GM19023 (cell line): ENCODE measurements around the gene ODR4.
"Not testable (repeated sequence)": the region's sequence is repeated elsewhere in the genome, so short reads cannot be mapped to it uniquely, and the experiment has no call there.

Experiments used
- ATAC-seq: cut with Tn5 transposase; IDR thresholded peaks from one replicate; pipeline ENCODE4 v1.9.1; 2021; ENCODE audit warnings: mild to moderate bottlenecking, moderate library complexity; ENCODE audit not compliant: unreplicated experiment

The ODR4 gene

DNA sequence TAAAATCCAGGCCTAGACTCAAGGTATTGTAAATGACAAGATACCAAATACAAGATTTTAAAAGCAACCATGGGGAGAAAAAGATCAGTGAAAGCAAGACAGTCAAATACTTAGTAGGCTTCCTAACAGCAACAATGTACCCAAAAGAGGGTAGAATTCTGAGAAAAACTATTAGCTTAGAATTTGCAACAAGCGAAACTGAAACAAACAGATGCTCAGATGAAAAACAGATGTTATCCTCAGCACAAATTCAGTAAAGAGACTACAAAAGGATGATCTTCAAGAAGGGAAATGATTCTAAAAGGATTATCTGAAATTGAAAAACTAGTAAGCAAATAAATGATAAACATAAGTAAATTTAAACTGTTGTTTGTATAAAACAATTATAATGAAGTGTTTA is 45.3 kb downstream of the ODR4 start:
- peak; percentile 91 for ATAC-seq

DNA sequence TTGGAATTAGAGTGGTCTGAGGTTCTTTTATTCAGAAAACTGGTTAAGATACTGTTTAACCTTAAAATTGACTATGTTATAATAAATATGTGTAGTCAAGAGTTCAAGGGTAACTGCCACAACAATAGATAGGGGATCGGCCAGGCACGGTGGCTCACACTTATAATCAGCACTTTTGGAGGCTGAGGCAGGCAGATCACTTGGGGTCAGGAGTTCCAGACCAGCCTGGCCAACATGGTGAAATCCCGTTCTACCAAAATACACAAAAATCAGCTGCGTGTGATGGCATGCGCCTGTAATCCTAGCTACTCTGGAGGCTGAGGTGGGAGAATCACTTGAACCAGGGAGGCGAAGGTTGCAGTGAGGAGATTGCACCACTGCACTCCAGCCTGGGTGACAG is 45.8 kb downstream of the ODR4 start:
- ATAC-seq = no peak

DNA sequence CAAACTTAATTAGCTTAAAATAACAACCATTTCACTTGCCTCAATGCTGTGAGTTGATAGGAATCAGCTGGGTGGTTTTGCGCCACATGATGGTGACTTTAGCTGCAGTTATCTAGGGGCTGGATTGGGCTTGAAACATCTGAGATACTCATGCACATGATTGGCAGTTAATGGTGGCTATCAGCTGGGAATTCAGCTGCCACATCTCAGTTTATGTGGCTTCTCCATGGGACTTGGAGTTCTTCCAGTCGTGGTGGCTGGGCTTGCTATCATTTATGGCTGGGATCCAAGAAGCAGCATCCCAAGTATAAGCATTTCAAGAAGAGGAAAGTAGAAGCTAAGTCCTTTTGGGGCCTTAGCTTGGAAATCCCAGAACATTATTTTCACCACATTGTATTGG is 48.9 kb downstream of the ODR4 start:
- ATAC-seq = no peak

DNA sequence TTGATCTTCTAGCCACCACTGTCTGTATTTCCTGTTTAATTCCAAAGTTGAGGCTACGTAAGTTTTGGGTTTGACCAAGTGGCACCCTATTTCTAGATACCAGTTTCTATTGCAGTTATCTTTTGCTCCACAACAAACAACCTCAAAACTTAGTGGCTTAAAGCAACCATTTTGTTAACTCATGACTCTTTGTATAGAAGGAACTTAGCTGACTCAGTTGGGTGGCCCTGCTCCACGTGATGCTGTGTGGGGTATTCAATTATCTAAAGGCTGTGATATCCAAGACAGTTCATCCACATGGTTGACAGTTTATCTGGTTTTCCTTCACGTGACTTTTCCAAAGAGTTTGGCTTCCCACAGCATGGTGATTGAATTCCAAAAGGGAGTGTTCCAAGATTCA is 50.5 kb downstream of the ODR4 start:
- no peak for ATAC-seq

DNA sequence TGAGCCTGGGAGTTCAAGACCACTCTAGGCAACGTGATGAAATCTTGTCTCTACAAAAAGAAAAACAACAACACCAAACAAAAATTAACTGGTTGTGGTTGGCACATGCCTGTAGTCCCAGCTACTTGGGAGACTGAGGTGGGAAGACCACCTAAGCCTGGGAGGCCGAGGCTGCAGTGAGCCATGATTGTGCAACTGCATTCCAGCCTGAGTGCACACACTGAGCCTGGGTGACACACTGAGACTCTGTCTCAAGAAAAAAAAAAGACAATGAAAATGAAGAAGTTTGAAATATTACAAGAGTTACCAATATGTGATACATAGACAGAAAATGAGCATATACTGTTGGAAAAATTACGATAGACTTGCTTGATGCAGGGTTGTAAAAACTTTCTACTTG is 53.4 kb downstream of the ODR4 start:
- no peak for ATAC-seq

DNA sequence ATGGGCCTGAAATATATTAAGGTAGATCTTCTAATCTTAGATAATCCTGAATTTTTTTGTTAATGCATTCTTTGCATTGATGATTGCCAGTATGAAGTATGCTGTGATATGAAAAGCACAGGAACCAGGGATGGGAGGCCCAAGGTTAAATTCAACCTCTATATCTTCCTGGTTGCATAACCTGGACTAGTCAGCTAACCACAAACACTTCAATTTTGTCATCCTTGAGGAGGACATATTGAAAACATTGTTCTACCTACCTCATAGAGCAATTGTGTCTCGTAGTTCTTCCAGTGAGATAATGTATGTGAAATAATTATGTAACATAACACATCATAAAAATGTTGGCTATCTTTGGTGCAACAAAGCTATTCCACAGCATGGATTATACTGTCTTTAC is 59.7 kb downstream of the ODR4 start:
- ATAC-seq = no peak

DNA sequence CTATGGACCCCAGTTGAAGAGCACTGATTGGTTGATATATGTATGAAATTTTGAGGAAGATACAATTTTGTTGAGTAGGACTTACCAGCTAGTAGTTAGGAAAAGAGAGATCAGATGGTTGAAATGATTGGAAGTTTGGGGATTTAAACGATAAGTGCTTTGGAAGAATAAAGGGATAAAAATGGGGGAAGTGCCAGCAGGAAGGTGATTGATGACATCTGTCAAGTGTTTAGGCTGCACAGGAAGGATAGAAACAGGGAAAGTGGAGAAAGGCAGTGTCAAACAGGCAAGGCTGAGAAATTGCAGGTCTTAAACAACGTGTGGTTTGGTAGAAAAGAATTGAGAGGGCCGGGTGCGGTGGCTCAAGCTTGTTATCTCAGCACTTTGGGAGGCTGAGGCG is 62.9 kb downstream of the ODR4 start:
- ATAC-seq = no peak

DNA sequence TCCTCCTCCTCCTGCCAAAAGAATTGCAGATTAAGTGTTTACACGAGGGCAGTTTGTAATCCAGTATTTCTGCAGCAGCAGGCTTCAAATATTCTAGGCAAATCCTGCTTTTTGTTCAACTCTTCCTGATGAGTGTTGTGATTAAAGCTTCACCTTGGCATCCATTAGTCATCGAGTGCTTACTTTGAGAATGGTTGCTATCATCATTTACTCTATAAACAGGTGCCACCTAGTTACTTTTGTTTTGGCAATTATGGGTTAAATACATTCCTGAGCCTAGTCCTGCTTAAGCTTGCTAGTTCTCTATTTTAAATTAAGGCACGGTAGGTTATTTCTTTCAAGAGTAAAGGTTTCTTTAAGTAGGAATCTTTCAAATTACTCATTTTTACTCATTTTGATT is 64.9 kb downstream of the ODR4 start:
- no peak for ATAC-seq

DNA sequence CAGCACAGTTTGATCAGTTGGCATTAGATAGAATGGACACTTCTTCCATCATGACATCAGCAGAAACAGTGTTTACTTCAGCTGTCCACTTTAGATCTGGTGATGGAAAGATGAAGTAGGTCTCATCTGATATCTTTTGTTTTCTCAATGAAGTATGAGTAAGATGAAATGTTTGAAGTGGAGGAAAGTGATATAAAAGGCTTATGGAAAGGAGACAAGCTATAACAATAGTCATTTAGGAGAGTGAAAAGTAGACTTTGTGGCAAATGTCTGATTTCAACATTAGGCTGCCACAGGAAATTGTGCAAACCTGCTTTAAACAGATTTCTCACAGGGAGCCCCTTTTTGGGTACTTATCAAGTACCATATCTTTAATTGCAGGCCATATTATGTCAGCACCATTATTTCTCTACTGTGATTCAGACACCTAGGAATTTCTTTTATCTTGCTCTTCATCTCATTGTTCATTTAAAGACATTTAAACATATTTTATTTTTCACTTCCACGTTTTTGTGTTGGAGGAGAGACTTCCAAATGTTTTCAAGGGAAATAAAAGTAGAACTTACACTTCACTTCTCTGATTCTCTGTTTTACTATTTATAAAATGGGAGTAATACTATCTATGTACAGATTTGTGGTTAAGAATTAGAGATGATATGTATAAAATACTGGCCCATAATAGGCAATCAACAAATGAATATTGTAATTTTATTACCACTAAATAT is 67.2 kb downstream of the ODR4 start:
- ATAC-seq = no peak

DNA sequence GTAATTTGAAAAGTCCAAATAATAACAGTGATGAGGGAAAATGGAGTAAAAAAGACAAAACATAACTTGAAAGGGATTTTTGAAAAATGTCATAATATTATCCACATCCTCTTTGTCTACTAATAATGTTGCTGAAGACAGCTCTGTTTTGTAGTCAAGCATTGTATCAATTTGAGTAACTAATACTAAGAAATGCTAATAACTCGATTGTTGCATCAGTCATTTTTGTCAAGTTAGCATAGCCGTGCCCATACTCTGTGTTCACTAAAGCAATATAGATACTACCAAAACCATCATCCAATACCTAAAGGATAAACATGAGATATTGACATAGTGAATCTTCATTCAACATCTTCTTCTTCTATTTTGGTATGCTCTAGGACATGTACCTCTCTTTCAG is 68.0 kb downstream of the ODR4 start:
- no peak for ATAC-seq

DNA sequence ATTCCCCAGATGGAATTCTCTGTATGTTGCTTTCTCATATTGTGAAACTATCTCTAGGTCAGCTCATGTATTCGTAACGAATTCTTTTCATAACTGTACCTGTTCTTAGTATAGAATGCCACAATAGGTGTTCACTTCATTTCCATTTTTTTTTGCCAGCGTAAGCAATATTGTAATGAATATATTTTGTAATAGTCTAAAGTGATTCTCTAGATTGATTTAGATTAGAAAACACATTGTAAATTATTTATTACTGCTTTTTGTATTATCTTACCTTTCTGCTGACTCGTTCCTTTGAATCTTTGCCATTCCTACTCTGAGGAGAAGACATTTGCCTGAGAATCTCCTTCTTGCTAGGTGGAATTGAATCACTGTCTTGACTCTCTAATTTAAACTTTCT is 70.5 kb downstream of the ODR4 start:
- ATAC-seq = no peak

DNA sequence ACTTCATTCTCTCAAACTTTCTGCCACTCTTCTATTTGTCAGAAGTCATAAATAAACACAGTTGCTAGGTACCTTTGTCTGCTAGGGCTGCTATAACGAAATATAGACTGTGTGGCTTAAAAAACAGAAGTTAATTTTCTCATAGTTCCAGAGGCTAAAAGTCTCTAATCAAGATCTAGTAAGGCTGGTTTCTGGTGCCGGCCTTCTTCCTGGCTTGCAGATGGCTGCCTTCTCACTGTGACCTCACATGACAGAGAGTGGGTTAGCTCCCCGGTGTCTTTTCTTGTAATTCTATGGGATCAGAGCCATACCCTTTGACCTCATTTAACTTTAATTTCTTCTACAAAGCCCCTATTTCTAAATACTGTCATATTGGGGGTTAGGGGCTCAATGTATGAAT is 79.3 kb downstream of the ODR4 start:
- no peak for ATAC-seq

DNA sequence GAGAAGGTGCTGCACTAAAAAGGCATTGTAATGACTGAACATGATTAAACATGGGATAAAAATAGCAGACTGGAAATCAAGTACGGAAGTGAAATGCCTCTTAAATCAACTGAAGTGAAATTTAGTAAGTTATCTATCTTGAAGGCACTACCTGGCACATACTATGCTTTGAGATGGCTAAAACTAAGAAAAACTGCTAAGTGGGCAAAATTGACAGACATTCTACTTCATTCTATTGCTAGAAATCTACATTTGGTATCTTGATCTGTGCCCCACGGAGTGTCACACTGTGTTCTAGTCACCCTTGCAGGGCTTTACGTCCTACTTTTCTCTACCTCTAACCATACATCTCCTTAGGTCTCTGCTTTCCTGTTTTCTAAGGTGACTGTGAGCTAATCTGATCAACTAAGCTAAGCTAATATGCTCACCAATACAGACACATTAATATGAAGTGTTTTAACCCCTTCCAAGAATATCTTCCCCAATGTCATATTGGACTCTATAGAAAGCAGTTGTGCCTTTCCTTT is 81.2 kb downstream of the ODR4 start:
- no peak for ATAC-seq

DNA sequence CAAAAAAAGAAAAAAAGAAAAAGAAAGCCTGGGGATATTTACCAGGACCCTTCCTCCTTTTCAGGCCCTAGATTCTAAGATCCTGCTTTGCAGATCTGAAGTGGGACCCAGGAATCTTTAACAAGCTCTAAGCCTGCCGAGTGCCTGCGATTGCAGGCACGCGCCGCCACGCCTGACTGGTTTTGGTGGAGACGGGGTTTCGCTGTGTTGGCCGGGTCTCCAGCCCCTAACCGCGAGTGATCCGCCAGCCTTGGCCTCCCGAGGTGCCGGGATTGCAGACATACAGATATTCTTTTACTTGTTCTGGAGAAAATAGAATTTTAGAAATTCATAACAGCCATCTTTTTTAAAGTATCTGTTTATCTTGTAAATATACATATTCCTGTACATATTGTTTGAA is 83.5 kb downstream of the ODR4 start:
- not testable (repeated sequence) for ATAC-seq

DNA sequence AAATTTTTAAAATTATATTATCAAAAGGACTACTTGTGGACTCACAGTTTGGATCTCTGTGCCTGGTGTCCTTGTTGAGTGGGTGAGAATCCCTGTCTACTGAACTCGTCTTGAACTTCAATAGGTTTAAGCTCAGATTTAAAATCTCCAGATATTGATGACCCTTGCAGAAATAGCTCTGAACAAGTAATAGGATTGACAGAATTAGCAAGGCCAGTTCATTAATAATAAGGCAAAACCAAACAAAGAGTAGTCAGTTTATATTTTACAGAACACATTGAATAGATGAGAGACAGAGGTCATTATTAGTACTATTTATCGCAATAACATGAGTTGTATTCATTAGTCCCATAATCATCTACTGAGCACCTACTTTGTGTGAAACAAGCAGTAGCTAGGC is 85.4 kb downstream of the ODR4 start, which contains the start of gene PDC:
PDC (minus strand) TSS at position 101 of the 400 bp plus-strand sequence. CDS start 11,655 bp downstream, outside the sequence.
- no peak for ATAC-seq

DNA sequence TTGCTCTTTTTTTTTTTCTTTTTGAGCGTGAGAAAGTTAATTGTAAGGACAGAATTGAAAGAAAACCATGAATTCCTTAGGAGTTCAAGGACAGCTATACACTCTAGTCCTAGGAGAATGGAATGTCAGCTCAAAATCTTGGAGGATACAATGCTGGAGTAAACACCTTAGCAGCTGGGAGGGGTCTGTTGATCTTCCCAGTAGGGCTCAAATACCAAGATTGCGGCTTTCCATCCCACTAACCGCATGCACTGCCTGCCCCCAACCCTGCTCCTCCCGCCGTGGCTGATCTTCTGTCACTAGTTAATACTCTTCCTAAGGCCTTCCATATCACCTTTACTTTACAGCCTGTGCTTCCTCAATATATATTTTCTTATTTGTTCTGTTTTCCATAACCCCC is 87.9 kb downstream of the ODR4 start:
- no peak for ATAC-seq

DNA sequence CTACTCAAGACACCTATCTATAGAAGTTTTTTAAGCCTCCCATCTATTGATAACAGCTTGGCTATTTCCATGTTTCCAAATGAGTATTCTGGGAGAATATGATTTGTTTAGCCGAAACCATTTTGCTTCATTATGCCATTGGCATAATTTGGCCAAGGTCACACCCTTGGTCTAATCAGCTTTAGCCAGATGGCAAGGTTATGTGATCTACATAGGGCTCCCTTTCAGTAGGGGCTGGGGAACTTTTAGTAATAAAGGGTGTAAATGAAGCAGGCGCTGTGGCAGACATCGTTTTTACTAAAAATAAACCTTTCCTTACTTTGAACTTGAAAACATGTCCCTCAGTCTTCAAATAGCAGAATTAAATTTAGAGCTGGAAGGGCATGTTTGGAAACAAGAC is 88.3 kb downstream of the ODR4 start:
- ATAC-seq = no peak

DNA sequence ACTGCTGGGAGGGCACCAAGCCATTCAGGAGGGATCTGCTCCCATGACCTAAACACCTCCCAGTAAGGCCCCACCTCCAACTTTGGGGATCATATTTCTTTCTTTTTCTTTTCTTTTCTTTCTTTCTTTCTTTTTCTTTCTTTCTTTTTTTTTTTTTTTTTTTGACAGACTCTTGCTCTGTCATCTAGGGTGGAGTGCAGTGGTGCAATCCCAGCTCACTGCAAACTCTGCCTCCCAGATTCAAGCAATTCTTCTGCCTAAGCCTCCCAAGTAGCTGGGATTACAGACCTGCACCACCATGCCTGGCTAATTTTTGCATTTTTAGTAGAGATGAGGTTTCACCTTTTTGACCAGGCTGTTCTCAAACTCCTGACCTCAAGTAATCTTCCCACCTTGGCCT is 89.9 kb downstream of the ODR4 start:
- ATAC-seq = not testable (repeated sequence)

DNA sequence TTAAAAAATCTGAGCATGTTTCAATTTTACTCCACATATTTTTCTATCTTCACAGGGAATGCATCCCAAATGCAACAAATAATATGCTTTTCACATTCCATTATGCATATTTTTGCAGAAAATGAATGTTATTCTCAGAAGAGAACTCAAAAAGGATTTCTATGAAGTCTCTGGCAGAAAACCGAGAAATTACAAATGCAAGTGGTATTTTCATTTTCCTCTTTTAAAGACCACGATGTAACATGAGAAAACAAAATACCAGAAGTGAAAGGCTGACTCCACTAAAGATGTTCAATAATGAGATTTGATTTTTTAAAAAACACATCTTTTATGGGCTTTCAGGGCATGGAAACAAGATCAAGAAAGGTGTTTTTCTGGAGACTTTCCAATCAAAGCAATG is 90.3 kb downstream of the ODR4 start:
- ATAC-seq = no peak
